Measurements from ENCODE around the gene CDKAL1.

CDKAL1 gene

GRCh38 chr6:20572940-20573339, 38.7 kb downstream of the CDKAL1 start:
- Histone ChIP-seq H3K9me3 (ENCODE audit: control insufficient read depth, insufficient read depth, low read length) (no peaks in the 10 kb centered on the region), H3K27me3 (ENCODE audit: control insufficient read depth, insufficient read depth, low read length) (no peaks in the 10 kb centered on the region), H3K36me3 (ENCODE audit: control insufficient read depth, insufficient read depth, low read length) (no peaks in the 10 kb centered on the region; the same call in 1 of the 2 replicates), H3K4me1 (ENCODE audit: control insufficient read depth, insufficient read depth, low read length) (peaks cover 16% of the 10 kb centered on the region; the same call in 1 of the 2 replicates), H3K9ac (ENCODE audit: low read depth, low read length) (no peak overlapping the region), H3K27ac (ENCODE audit: low read depth, low read length) (no peak overlapping the region), H3K4me3 (ENCODE audit: low read depth, low read length) (no peak overlapping the region)

GRCh38 chr6:20574355-20574754, 40.1 kb downstream of the CDKAL1 start:
- Histone ChIP-seq H3K9ac (ENCODE audit: low read depth, low read length) (no peak overlapping the region), H3K27me3 (ENCODE audit: control insufficient read depth, insufficient read depth, low read length) (no peaks in the 10 kb centered on the region), H3K4me1 (ENCODE audit: control insufficient read depth, insufficient read depth, low read length) (peaks cover 16% of the 10 kb centered on the region; the same call in 1 of the 2 replicates), H3K27ac (ENCODE audit: low read depth, low read length) (no peak overlapping the region), H3K36me3 (ENCODE audit: control insufficient read depth, insufficient read depth, low read length) (no peaks in the 10 kb centered on the region; the same call in 1 of the 2 replicates), H3K9me3 (ENCODE audit: control insufficient read depth, insufficient read depth, low read length) (no peaks in the 10 kb centered on the region), H3K4me3 (ENCODE audit: low read depth, low read length) (no peak overlapping the region)

- H3K9me3 ChIP-seq (ENCODE audit: control insufficient read depth, insufficient read depth, low read length): no peaks in the 10 kb centered on the region
- H3K27ac ChIP-seq (ENCODE audit: low read depth, low read length): no peak overlapping the region
- H3K4me1 ChIP-seq (ENCODE audit: control insufficient read depth, insufficient read depth, low read length): peaks cover 16% of the 10 kb centered on the region; the same call in 1 of the 2 replicates
- H3K9ac ChIP-seq (ENCODE audit: low read depth, low read length): no peak overlapping the region
- no peaks in the 10 kb centered on the region for H3K27me3 ChIP-seq (ENCODE audit: control insufficient read depth, insufficient read depth, low read length)
- no peak overlapping the region for H3K4me3 ChIP-seq (ENCODE audit: low read depth, low read length)
- no peaks in the 10 kb centered on the region; the same call in 1 of the 2 replicates for H3K36me3 ChIP-seq (ENCODE audit: control insufficient read depth, insufficient read depth, low read length)
Measured at GRCh38 chr6:20575125-20575524, 40.9 kb downstream of the CDKAL1 start.

- Histone ChIP-seq H3K4me1 (ENCODE audit: control insufficient read depth, insufficient read depth, low read length) (peaks cover 16% of the 10 kb centered on the region; the same call in 1 of the 2 replicates), H3K9me3 (ENCODE audit: control insufficient read depth, insufficient read depth, low read length) (no peaks in the 10 kb centered on the region), H3K27ac (ENCODE audit: low read depth, low read length) (no peak overlapping the region), H3K4me3 (ENCODE audit: low read depth, low read length) (no peak overlapping the region), H3K9ac (ENCODE audit: low read depth, low read length) (no peak overlapping the region), H3K36me3 (ENCODE audit: control insufficient read depth, insufficient read depth, low read length) (no peaks in the 10 kb centered on the region; the same call in 1 of the 2 replicates), H3K27me3 (ENCODE audit: control insufficient read depth, insufficient read depth, low read length) (no peaks in the 10 kb centered on the region)
Measured at GRCh38 chr6:20575704-20576451, 41.6 kb downstream of the CDKAL1 start.

- no peaks in the 10 kb centered on the region for H3K9me3 ChIP-seq (ENCODE audit: control insufficient read depth, insufficient read depth, low read length)
- peaks cover 16% of the 10 kb centered on the region; the same call in 1 of the 2 replicates for H3K4me1 ChIP-seq (ENCODE audit: control insufficient read depth, insufficient read depth, low read length)
- no peak overlapping the region for H3K9ac ChIP-seq (ENCODE audit: low read depth, low read length)
- no peaks in the 10 kb centered on the region for H3K27me3 ChIP-seq (ENCODE audit: control insufficient read depth, insufficient read depth, low read length)
- H3K36me3 ChIP-seq (ENCODE audit: control insufficient read depth, insufficient read depth, low read length): no peaks in the 10 kb centered on the region; the same call in 1 of the 2 replicates
- no peak overlapping the region for H3K4me3 ChIP-seq (ENCODE audit: low read depth, low read length)
- H3K27ac ChIP-seq (ENCODE audit: low read depth, low read length): no peak overlapping the region
Measured at GRCh38 chr6:20577173-20577688, 43.0 kb downstream of the CDKAL1 start.

- Histone ChIP-seq H3K4me3 (ENCODE audit: low read depth, low read length) (no peak overlapping the region), H3K36me3 (ENCODE audit: control insufficient read depth, insufficient read depth, low read length) (no peaks in the 10 kb centered on the region; the same call in 1 of the 2 replicates), H3K27me3 (ENCODE audit: control insufficient read depth, insufficient read depth, low read length) (no peaks in the 10 kb centered on the region), H3K9me3 (ENCODE audit: control insufficient read depth, insufficient read depth, low read length) (no peaks in the 10 kb centered on the region), H3K4me1 (ENCODE audit: control insufficient read depth, insufficient read depth, low read length) (peaks cover 30% of the 10 kb centered on the region), H3K27ac (ENCODE audit: low read depth, low read length) (no peak overlapping the region), H3K9ac (ENCODE audit: low read depth, low read length) (no peak overlapping the region)
Measured at GRCh38 chr6:20581070-20581469, 46.8 kb downstream of the CDKAL1 start.

- H3K27me3 ChIP-seq (ENCODE audit: control insufficient read depth, insufficient read depth, low read length): no peaks in the 10 kb centered on the region
- H3K9me3 ChIP-seq (ENCODE audit: control insufficient read depth, insufficient read depth, low read length): no peaks in the 10 kb centered on the region
- no peak overlapping the region; the same call in 1 of the 2 replicates for H3K4me3 ChIP-seq (ENCODE audit: low read depth, low read length)
- peak overlapping the region; percentile 56 for H3K27ac ChIP-seq (ENCODE audit: low read depth, low read length)
- H3K4me1 ChIP-seq (ENCODE audit: control insufficient read depth, insufficient read depth, low read length): peaks cover 30% of the 10 kb centered on the region
- no peak overlapping the region for H3K9ac ChIP-seq (ENCODE audit: low read depth, low read length)
- H3K36me3 ChIP-seq (ENCODE audit: control insufficient read depth, insufficient read depth, low read length): no peaks in the 10 kb centered on the region
Measured at GRCh38 chr6:20582586-20583443, 48.6 kb downstream of the CDKAL1 start.

GRCh38 chr6:20583444-20583800, 49.2 kb downstream of the CDKAL1 start:
- Histone ChIP-seq H3K27me3 (ENCODE audit: control insufficient read depth, insufficient read depth, low read length) (no peaks in the 10 kb centered on the region), H3K9me3 (ENCODE audit: control insufficient read depth, insufficient read depth, low read length) (no peaks in the 10 kb centered on the region), H3K27ac (ENCODE audit: low read depth, low read length) (peak overlapping the region; percentile 36), H3K4me1 (ENCODE audit: control insufficient read depth, insufficient read depth, low read length) (peaks cover 30% of the 10 kb centered on the region), H3K36me3 (ENCODE audit: control insufficient read depth, insufficient read depth, low read length) (no peaks in the 10 kb centered on the region), H3K9ac (ENCODE audit: low read depth, low read length) (no peak overlapping the region), H3K4me3 (ENCODE audit: low read depth, low read length) (no peak overlapping the region; the same call in 1 of the 2 replicates)

- Histone ChIP-seq H3K27ac (ENCODE audit: low read depth, low read length) (no peak overlapping the region), H3K4me3 (ENCODE audit: low read depth, low read length) (no peak overlapping the region), H3K36me3 (ENCODE audit: control insufficient read depth, insufficient read depth, low read length) (no peaks in the 10 kb centered on the region), H3K9me3 (ENCODE audit: control insufficient read depth, insufficient read depth, low read length) (no peaks in the 10 kb centered on the region), H3K27me3 (ENCODE audit: control insufficient read depth, insufficient read depth, low read length) (no peaks in the 10 kb centered on the region), H3K4me1 (ENCODE audit: control insufficient read depth, insufficient read depth, low read length) (peaks cover 30% of the 10 kb centered on the region), H3K9ac (ENCODE audit: low read depth, low read length) (no peak overlapping the region)
Measured at GRCh38 chr6:20584100-20584731, 50.0 kb downstream of the CDKAL1 start.

GRCh38 chr6:20589266-20589665, 55.0 kb downstream of the CDKAL1 start:
- Histone ChIP-seq H3K36me3 (ENCODE audit: control insufficient read depth, insufficient read depth, low read length) (no peaks in the 10 kb centered on the region), H3K27ac (ENCODE audit: low read depth, low read length) (no peak overlapping the region), H3K4me3 (ENCODE audit: low read depth, low read length) (no peak overlapping the region), H3K27me3 (ENCODE audit: control insufficient read depth, insufficient read depth, low read length) (no peaks in the 10 kb centered on the region), H3K9ac (ENCODE audit: low read depth, low read length) (no peak overlapping the region), H3K9me3 (ENCODE audit: control insufficient read depth, insufficient read depth, low read length) (no peaks in the 10 kb centered on the region), H3K4me1 (ENCODE audit: control insufficient read depth, insufficient read depth, low read length) (peaks cover 5% of the 10 kb centered on the region)

All from HUES48 (cell line).